Ovary (tissue), 9 donors: Measurements from ENCODE around the gene TTC28. TPM values are rescaled to one million over a fixed set of nuclear protein-coding genes. Genes with fewer than 3 reads are reported as not detected.
"Not testable (repeated sequence)": the region's sequence is repeated elsewhere in the genome, so short reads cannot be mapped to it uniquely, and the experiment has no call there.

ENCODE experiments used
- DNase-seq, 5 donors: peaks; one replicate each; pipeline ENCODE4 v3.0.0-alpha.2; 2019 to 2020
- H3K27ac ChIP-seq, 2 donors: fragments of 200-600 bp; one replicate each; pipeline versions ENCODE4 v1.5.1 to v1.8.0; 2019 to 2022
- H3K27me3 ChIP-seq: fragments of 200-600 bp; one replicate; pipeline ENCODE4 v1.8.0; 2022
- H3K36me3 ChIP-seq: fragments of 200-600 bp; sonication (generic); one replicate; pipeline ENCODE4 v1.5.1; 2019
- H3K4me1 ChIP-seq: one replicate; pipeline ENCODE4 v1.8.1; 2013; ENCODE audit warnings: mild to moderate bottlenecking, moderate library complexity; ENCODE audit not compliant: insufficient read depth
- H3K4me3 ChIP-seq: fragments of 200-600 bp; sonication (generic); one replicate; pipeline ENCODE4 v1.5.1; 2017
- H3K9me3 ChIP-seq, 2 donors: fragments of 200-600 bp in 1 of 2; sonication (generic) in 1 of 2; one replicate each; pipeline versions ENCODE4 v1.5.1 to v1.8.1; 2013 to 2019; ENCODE audit warnings: mild to moderate bottlenecking in 1 of 2, moderate library complexity in 1 of 2
- EP300 ChIP-seq: sonication (generic); formaldehyde crosslinking; IDR thresholded peaks from one replicate; pipeline ENCODE4 v1.6.1; 2017; ENCODE audit warnings: antibody characterized with exemption
- POLR2A ChIP-seq: fragments of 450-650 bp; IDR thresholded peaks from one replicate; pipeline ENCODE4 v1.6.1; 2017; ENCODE audit warnings: antibody characterized with exemption, mild to moderate bottlenecking, moderate library complexity
- WGBS, 3 donors: extraction: QIAGEN DNeasy Blood & Tissue Kit in 1 of 3; methylation state at CpG; one replicate each; pipeline versions ENCODE4 v1.1.5 to v1.1.7; 2013 to 2017; 5-methylcytosine and 5-hydroxymethylcytosine counted together
- intact Hi-C, 4 donors: fragments of 100-400 bp; cut with DNase I; formaldehyde crosslinking; loops; one replicate each; pipeline versions ENCODE4 v1.11.0 to v1.15.1; 2022 to 2023
- polyA plus RNA-seq, 2 donors: library from polyadenylated mRNA; stranded (reverse); fragments of 200-250 nt in 1 of 2; fragments of 350-450 nt in 1 of 2; fragmentation: Illumina TruSeq in 1 of 2; extraction: RNeasy Lipid Tissue Mini Kit (QIAGEN cat#74804) in 1 of 2; gene quantifications; one replicate each; pipeline ENCODE4 v1.2.3, GENCODE V29; 2013 to 2014
- total RNA-seq, 7 donors: library from RNA; depleted of rRNA in 2 of 7; stranded (reverse); fragments of >200 nt in 2 of 7; fragmentation: NEBNext Ultra II Directional in 3 of 7; extraction: Animal tissue kit (Norgen Biotek cat#: 25700) in 3 of 7; gene quantifications; one replicate each; pipeline versions ENCODE4 v1.1.0 to v1.2.4, GENCODE V29; 2016 to 2023
- TF ChIP-seq, protein P1 (sequence below), 3 donors: fragments of 450-650 bp in 2 of 3; fragments of 200-600 bp in 1 of 3; IDR thresholded peaks; one replicate each; pipeline versions ENCODE4 v1.5.1 to v1.8.0; 2016 to 2022; ENCODE audit warnings: antibody characterized with exemption in 3 of 3, mild to moderate bottlenecking in 1 of 3
- donor health status: DM: no; HTN: no; CAD: no; lungs with moderate emphysema.
- donor health status: DM: no; HTN: no; CAD: no.
- donor health status: Bipolar disorder and iron deficiency.
- donor health status: DM: yes; HTN: yes; CAD: no.
- donor health status: DM: no; HTN: no; CAD: no.
- donor health status: DM: yes; HTN: yes; CAD: no.

TTC28 gene
- total and polyA plus RNA-seq, 9 donors: 16.7 to 127 (median 72.9) TPM

DNA sequence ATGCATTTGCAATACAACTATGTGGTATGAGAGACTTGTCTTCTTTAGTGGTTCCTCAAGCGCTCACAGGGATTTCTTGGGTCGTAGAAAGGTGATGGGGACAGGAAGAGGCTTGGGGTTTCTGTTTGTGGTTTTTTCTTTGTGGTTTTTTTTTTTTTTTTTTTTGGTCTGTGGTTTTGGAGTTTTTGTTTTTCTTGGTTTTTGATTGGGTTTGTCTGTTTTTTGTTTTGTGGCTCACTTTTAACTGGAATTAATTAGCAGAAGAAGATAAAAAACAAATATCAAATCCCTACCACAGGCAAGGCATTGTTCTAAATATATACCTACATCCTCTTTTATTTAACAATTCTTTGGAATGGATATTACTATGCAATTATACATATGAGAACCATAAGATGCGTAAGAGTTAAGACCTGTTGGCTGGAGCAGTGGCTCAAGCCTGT is 5.5 kb downstream of the TTC28 start:
- intact Hi-C loops: no loop called here
- no peak for DNase-seq
- Histone ChIP-seq H3K4me3 (no peak overlapping the region), H3K9me3 (no peaks in the 10 kb centered on the region), H3K4me1 (peaks cover 3% of the 10 kb centered on the region), H3K27ac (no peak overlapping the region), H3K27me3 (no peaks in the 10 kb centered on the region), H3K36me3 (no peaks in the 10 kb centered on the region)
- TF ChIP-seq POLR2A: no peak
- TF ChIP-seq, protein P1, sequence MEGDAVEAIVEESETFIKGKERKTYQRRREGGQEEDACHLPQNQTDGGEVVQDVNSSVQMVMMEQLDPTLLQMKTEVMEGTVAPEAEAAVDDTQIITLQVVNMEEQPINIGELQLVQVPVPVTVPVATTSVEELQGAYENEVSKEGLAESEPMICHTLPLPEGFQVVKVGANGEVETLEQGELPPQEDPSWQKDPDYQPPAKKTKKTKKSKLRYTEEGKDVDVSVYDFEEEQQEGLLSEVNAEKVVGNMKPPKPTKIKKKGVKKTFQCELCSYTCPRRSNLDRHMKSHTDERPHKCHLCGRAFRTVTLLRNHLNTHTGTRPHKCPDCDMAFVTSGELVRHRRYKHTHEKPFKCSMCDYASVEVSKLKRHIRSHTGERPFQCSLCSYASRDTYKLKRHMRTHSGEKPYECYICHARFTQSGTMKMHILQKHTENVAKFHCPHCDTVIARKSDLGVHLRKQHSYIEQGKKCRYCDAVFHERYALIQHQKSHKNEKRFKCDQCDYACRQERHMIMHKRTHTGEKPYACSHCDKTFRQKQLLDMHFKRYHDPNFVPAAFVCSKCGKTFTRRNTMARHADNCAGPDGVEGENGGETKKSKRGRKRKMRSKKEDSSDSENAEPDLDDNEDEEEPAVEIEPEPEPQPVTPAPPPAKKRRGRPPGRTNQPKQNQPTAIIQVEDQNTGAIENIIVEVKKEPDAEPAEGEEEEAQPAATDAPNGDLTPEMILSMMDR (IDR thresholded peaks at IDR 0.05): no peak
- TF ChIP-seq EP300: no peak
- WGBS, 3 donors: 60 to 68% (median 67%) methylated on average over 3 of the region's 3 CpGs

GRCh38 chr22:28670756-28671155 is 8.9 kb downstream of the TTC28 start:
- H3K9me3 ChIP-seq: no peaks in the 10 kb centered on the region
- no peaks in the 10 kb centered on the region for H3K4me1 ChIP-seq
- 95 to 99% (median 98%) methylated on average over 3 of the region's 3 CpGs for WGBS, 3 donors
- DNase-seq: no peak
- H3K36me3 ChIP-seq: no peaks in the 10 kb centered on the region
- intact Hi-C loops: no loop called here
- H3K4me3 ChIP-seq: no peak overlapping the region
- no peaks in the 10 kb centered on the region for H3K27me3 ChIP-seq
- H3K27ac ChIP-seq: no peak overlapping the region
- TF ChIP-seq EP300: no peak
- TF ChIP-seq POLR2A: no peak
- TF ChIP-seq, protein P1 (IDR thresholded peaks at IDR 0.05): no peak

GRCh38 chr22:28670161-28670560 is 9.5 kb downstream of the TTC28 start:
- no peak for DNase-seq
- H3K9me3 ChIP-seq: no peaks in the 10 kb centered on the region
- TF ChIP-seq, protein P1 (IDR thresholded peaks at IDR 0.05): no peak
- TF ChIP-seq EP300 (no peak), POLR2A (no peak)
- H3K4me1 ChIP-seq: no peaks in the 10 kb centered on the region
- WGBS, 3 donors: 87 to 90% (median 88%) methylated on average over 4 of the region's 4 CpGs
- no peak overlapping the region for H3K27ac ChIP-seq
- no peaks in the 10 kb centered on the region for H3K36me3 ChIP-seq
- no peak overlapping the region for H3K4me3 ChIP-seq
- no peaks in the 10 kb centered on the region for H3K27me3 ChIP-seq
- intact Hi-C loops: no loop called here

DNA sequence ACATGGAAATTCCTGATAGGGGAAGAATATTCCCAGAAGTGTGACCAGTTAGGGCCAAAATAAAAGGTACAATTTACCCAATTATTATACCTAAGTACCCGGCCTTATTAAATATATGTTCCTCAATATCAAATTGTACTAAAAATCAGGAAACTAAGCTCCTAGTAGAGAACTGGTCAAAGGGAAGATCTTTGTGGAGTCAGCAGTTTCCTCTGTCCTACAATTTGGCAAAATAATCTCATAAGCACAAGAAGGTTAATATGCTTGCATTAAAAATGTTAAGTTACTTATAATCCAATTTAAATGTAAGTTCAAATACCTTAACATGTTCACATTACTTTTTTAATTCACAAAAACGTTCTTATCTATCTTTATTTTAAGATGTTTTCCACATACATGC is 10.3 kb downstream of the TTC28 start:
- WGBS, 3 donors: 52 to 70% (median 53%) methylated on average over 2 of the region's 2 CpGs
- TF ChIP-seq EP300: no peak
- no peak for TF ChIP-seq POLR2A
- TF ChIP-seq, protein P1 (IDR thresholded peaks at IDR 0.05): no peak

DNA sequence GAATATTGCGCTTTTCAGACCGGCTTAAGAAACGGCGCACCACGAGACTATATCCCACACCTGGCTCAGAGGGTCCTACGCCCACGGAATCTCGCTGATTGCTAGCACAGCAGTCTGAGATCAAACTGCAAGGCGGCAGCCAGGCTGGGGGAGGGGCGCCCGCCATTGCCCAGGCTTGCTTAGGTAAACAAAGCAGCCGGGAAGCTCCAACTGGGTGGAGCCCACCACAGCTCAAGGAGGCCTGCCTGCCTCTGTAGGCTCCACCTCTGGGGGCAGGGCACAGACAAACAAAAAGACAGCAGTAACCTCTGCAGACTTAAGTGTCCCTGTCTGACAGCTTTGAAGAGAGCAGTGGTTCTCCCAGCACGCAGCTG is 16.1 kb downstream of the TTC28 start:
- H3K9me3 ChIP-seq, H3K4me1 ChIP-seq, H3K27me3 ChIP-seq, H3K27ac ChIP-seq, H3K4me3 ChIP-seq, intact Hi-C loops, H3K36me3 ChIP-seq, DNase-seq: not testable (repeated sequence)
- WGBS, 3 donors: no CpG with 5 or more reads among the region's 13 CpGs

More for the DNA sequence above, 10.3 kb downstream of the TTC28 start:
- Histone ChIP-seq H3K4me1 (no peaks in the 10 kb centered on the region), H3K36me3 (no peaks in the 10 kb centered on the region), H3K9me3 (no peaks in the 10 kb centered on the region), H3K27me3 (no peaks in the 10 kb centered on the region), H3K27ac (no peak overlapping the region), H3K4me3 (no peak overlapping the region)
- intact Hi-C loops: no loop called here
- DNase-seq: no peak
